Activated CD4-positive, alpha-beta T cell treated with anti-CD3 and anti-CD28 coated beads for 1 hour (primary cell): ENCODE data around the gene TMTC4.

ENCODE experiments used
- DNase-seq: peaks from one replicate; pipeline ENCODE4 v3.0.0-alpha.2; 2020

The TMTC4 gene

DNA sequence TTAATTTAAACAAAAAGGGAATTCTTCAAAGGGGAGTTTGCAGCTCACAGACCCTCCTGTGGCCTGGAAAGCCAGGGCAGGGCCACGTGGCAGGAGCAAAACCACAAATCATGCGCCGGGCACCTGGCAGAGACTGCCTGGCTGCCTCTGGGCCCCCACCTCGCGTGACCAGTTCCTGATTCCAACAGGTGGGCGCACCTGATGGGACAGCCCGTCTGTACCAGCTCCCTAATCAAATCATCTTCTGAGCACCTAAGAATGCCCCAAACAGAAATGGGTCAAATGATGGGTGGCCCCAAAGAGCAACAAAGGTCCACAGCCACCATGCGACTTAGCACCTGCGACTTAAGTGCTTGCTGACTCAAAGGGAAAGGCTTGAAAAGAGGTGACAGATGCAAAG, 9.2 kb downstream of the TMTC4 start:
- DNase-seq = no peak

DNA sequence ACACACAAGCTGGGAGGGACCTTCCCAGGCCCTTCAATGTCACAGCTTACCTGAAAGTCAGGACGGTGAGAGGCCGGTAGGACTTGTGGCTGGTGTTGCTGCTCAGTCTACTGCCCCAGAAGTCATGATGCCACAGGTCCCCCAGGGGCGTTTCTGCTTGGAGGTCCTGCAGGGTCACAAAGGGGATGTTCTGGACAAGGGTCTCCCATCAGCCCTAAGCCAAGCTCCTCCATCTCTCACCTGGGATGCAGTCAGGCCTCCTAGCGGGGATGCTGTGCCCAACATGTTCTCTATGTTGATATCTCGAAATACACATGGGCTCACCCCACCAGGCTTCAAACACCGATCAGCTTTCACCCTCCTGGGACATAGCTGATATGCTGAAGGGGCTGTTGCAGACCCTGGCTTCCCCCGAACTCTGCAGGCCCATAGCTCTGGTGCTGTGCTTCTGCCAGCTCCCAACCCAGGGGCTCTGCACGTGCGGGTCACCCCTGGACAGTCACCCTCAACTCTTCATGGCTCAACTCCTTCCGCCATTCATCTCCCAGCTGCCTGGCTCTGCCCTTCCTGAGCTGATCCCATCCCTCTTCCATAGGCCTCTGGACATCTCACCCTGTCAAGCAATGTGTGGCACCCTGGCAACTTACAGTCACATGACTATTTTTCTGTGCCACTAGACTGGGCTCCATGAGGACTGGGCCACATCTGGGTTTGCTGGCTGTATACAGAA, 10.3 kb downstream of the TMTC4 start:
- no peak for DNase-seq

- DNase-seq = no peak
These were observed 12.0 kb downstream of the TMTC4 start for GRCh38 chr13:100662468-100663211.

GRCh38 chr13:100660761-100661160, 13.8 kb downstream of the TMTC4 start:
- DNase-seq = no peak

DNA sequence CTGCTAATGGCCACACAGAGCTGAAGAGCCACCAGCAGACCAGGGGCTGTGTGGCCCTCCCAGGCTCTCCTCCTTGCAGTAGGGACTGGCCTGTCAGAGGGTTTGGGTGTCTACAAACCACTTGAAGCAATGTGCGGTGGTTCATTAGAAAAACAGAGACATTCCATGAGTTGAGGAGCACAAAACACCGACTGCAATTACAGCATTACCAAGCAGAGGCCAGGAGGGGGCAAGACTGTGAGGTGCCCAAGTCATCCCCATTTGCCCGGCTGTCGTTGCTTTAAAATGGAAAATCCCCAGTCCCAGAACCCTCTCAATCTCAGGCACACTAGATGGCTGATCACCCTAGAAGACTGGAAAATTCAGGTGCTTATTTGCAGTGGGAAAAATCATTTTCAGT, 15.0 kb downstream of the TMTC4 start:
- DNase-seq = no peak

DNA sequence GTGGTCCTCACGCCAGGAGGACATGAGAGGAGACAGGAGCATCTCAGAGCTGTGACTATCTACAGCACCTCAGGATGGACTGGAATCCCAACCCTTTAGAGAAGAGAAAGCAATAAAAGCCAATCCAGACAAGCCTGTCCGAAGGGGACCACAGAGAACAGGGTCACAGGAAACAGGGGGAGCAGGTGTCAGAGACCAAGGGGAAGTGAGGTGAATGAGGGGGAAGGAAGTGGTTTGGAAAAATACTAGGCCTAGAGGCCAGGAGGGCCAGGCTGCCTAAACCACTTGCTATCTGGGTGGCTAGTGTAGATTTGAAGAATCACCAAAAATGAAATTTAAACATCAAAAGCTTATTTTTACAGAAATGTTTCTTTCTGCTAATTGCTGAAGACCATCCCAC, 16.2 kb downstream of the TMTC4 start:
- no peak for DNase-seq

- no peak for DNase-seq
These were observed 16.7 kb downstream of the TMTC4 start for GRCh38 chr13:100657881-100658315.

DNA sequence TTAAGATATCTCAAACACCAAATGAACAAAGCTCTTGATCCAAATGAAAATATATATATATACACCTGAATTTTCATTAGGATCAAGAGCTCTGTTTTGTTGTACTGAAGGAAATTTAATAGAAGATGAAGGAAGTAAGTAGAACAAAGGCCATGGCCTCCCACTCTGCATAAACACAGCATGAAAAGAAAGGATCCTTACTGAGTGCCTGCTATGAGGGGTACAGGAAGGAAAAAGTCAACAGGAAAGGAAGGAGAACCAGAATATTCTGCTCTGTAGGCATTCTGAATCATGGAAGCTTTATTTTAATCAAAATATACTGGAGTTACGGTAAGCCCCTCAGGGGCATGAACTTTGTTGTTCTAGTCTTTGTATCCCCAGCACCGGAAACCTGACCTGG, 22.1 kb downstream of the TMTC4 start:
- no peak for DNase-seq

GRCh38 chr13:100650326-100650725, 24.3 kb downstream of the TMTC4 start:
- no peak for DNase-seq

- DNase-seq = no peak
These were observed 26.2 kb downstream of the TMTC4 start for GRCh38 chr13:100648354-100648753.

GRCh38 chr13:100646871-100647270, 27.7 kb downstream of the TMTC4 start:
- DNase-seq = no peak

GRCh38 chr13:100646030-100646673, 28.4 kb downstream of the TMTC4 start:
- no peak for DNase-seq

GRCh38 chr13:100645382-100645781, 29.2 kb downstream of the TMTC4 start:
- DNase-seq = no peak

- DNase-seq = no peak
These were observed 30.2 kb downstream of the TMTC4 start for GRCh38 chr13:100644371-100644770.

GRCh38 chr13:100637796-100638195, 36.8 kb downstream of the TMTC4 start:
- DNase-seq = no peak

DNA sequence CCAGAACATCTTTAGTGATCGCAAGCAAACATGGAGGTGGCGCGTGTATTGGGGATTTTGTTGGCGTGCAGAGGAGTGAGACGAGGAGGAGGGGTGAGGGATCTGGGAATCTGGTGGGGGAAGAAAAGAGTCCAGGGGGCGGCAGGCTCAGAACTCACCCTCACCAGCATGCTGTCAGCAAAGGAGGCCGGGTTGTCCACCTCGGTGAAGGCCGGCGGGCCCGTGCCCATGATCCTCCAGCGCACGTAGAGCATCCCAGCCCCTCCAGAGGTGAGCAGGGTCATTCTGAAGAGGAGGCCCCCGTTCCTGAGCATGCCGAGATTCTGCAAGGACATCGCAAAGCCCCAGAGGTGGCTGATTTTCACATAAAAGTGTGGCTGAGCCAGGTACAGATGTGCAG, 37.2 kb downstream of the TMTC4 start:
- no peak for DNase-seq

GRCh38 chr13:100636441-100636840, 38.2 kb downstream of the TMTC4 start:
- DNase-seq = no peak

GRCh38 chr13:100636004-100636403, 38.6 kb downstream of the TMTC4 start:
- DNase-seq = no peak

GRCh38 chr13:100634696-100635095, 39.9 kb downstream of the TMTC4 start:
- no peak for DNase-seq

GRCh38 chr13:100633461-100633860, 41.1 kb downstream of the TMTC4 start:
- DNase-seq = no peak

DNA sequence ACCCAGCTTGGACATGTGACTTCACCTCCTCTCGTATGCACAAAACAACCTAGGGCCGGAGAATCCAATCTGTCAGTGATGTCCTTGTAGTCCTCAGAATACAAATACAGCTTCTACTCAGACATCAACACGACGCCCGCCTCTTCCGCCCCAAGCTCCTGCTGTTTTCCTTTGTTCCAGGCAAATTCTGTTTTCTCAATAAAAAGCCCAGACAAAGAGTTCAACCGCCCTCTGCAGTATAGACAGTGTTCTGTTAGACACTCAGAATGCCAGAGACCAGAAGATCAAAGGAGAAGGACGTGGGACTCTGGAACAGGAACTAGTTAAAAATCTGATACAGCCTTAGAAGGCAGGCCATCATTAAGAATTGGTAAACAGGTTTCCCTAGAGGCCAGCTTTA, 44.0 kb downstream of the TMTC4 start:
- no peak for DNase-seq

GRCh38 chr13:100627120-100627519, 47.5 kb downstream of the TMTC4 start:
- no peak for DNase-seq

DNA sequence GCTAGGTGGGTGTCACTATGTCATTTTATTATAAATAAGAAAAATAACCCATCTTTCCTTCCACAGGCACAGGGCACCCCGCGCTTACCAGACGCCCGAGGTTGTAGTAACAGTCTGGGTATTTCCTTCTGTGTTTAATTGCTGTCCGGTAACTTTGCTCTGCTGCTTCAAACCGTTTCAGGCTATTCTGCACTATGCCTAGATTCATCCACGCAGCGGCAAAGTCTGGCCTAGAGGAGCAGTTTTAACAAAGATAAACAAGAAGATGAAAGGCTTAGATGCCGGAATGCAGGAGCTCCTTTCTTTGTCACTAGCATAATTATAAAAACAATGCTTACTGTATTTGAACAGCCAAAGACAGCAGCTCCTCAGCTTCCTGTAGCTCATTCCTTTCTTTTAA, 49.1 kb downstream of the TMTC4 start:
- DNase-seq = no peak

DNA sequence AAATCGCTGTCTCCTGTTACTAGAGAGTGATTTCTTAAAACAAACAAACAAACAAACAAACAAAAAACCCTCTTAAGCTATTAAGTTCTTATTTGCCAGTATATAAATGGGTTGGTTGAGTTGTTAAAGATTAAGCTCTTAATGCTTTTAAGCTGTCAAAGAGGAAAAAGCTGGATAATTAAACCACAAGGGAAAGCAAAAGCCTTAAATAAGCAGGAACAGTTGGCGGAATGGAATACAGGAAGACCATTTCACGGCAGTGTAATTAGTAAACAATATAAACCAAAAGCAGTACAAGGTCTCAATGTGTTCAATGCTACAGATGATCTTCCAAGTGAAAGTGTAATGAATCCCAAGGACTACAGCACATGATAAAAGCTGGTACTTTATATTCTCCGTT, 53.8 kb downstream of the TMTC4 start:
- DNase-seq = no peak
